A673 (cell line): ENCODE data around the gene YTHDF1. TPM values are rescaled to one million over a fixed set of nuclear protein-coding genes. Genes with fewer than 3 reads are reported as not detected.
"Not testable (repeated sequence)": the region's sequence is repeated elsewhere in the genome, so short reads cannot be mapped to it uniquely, and the experiment has no call there.

Source experiments
- BruUV-seq: library from RNA; stranded (reverse); fragments of 400-500 nt; replicated peaks from 2 replicates; lab custom pipeline; 2021; lab: Mats Ljungman, UMichigan
- CTCF ChIA-PET: fragments of 300-600 bp; sonication (Branson Sonifier 250); formaldehyde crosslinking; loops from one replicate; lab custom pipeline; 2022; ENCODE audit warnings: antibody characterized with exemption; lab: Charles Lee
- POLR2A ChIA-PET: fragments of 300-600 bp; sonication (Branson Sonifier 250); formaldehyde crosslinking; loops from one replicate; lab custom pipeline; 2022; ENCODE audit warnings: antibody characterized with exemption; ENCODE audit not compliant: low non-redundant PET; lab: Charles Lee
- DNase-seq: peaks from one replicate; pipeline ENCODE4 v3.0.0-alpha.2; 2015; ENCODE audit warnings: low spot score
- H3K27ac ChIP-seq: fragments of 200-600 bp; sonication (generic); 2 replicates; pipeline ENCODE4 v1.5.1; 2016; ENCODE audit warnings: mixed run types, low read depth, mild to moderate bottlenecking, mixed read lengths, antibody characterized with exemption, low read length; ENCODE audit not compliant: poor library complexity, severe bottlenecking
- H3K27me3 ChIP-seq: fragments of 200-600 bp; sonication (generic); replicated peaks from 2 replicates; pipeline ENCODE4 v1.6.1; 2017; ENCODE audit warnings: mixed run types, low read depth, mild to moderate bottlenecking, mixed read lengths, antibody characterized with exemption, low read length; ENCODE audit not compliant: insufficient read depth, poor library complexity
- H3K36me3 ChIP-seq: fragments of 200-600 bp; sonication (generic); 2 replicates; pipeline ENCODE4 v1.6.1; 2016; ENCODE audit warnings: mixed run types, mild to moderate bottlenecking, mixed read lengths, antibody characterized with exemption, low read length; ENCODE audit not compliant: insufficient read depth, poor library complexity, severe bottlenecking
- H3K4me1 ChIP-seq: fragments of 200-600 bp; sonication (generic); 2 replicates; pipeline ENCODE4 v1.6.1; 2017; ENCODE audit warnings: mixed run types, mild to moderate bottlenecking, mixed read lengths, antibody characterized with exemption, low read length; ENCODE audit not compliant: insufficient read depth, poor library complexity, severe bottlenecking
- H3K4me3 ChIP-seq: fragments of 200-600 bp; sonication (generic); 2 replicates; pipeline ENCODE4 v1.5.1; 2016; ENCODE audit warnings: low read depth, mixed run types, mild to moderate bottlenecking, mixed read lengths, low read length; ENCODE audit not compliant: poor library complexity, severe bottlenecking
- H3K9me3 ChIP-seq: fragments of 200-600 bp; sonication (generic); 2 replicates; pipeline ENCODE4 v1.6.1; 2016; ENCODE audit warnings: mixed run types, low read depth, mild to moderate bottlenecking, mixed read lengths, antibody characterized with exemption, low read length; ENCODE audit not compliant: poor library complexity, severe bottlenecking
- EZH2 ChIP-seq: fragments of 200-600 bp; sonication (generic); IDR thresholded peaks from 2 replicates; pipeline ENCODE4 v1.6.1; 2017; ENCODE audit warnings: borderline replicate concordance, low read depth, mild to moderate bottlenecking, mixed read lengths, antibody characterized with exemption, low read length; ENCODE audit not compliant: poor library complexity, severe bottlenecking
- intact Hi-C: fragments of 100-400 bp; cut with micrococcal nuclease; formaldehyde crosslinking; loops from one replicate; pipeline ENCODE4 v1.10.0; 2022; ENCODE audit not compliant: unreplicated experiment
- total RNA-seq: library from RNA; stranded (reverse); gene quantifications from 2 replicates; pipeline ENCODE4 v1.2.3, GENCODE V29; 2021
- TF ChIP-seq, protein P1 (sequence below): fragments of 300-800, 200-600 bp; sonication (generic); conservative IDR thresholded peaks from 2 replicates; pipeline ENCODE4 v1.5.1; 2017; ENCODE audit warnings: low read depth, mild to moderate bottlenecking, antibody characterized with exemption, low read length, moderate library complexity, mixed read lengths

The YTHDF1 gene
- total RNA-seq, 1 experiment from 2014 or later = 52.4 TPM

DNA sequence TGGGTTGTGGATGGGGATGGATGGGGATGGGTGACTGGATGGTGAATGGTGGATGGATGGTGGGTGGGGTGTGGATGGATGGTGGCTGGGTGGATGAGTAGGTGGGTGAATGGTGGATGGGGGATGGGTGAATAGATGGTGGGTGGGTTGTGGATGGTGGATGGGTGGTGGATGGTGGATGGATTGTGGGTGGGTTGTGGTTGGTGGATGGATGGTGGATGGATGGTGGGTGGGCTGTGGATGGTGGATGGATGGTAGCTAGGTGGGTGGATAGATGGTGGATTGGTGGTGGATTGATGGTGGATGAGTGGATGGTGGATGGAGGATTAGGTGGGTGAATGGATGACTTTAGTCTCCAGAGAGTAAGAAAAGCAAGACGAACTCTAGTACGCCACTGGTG, 57.6 kb downstream of the YTHDF1 start:
- CTCF ChIA-PET = no interaction called here
- peaks cover 41% of the 10 kb centered on the region for H3K27me3 ChIP-seq
- POLR2A ChIA-PET = no interaction called here

DNA sequence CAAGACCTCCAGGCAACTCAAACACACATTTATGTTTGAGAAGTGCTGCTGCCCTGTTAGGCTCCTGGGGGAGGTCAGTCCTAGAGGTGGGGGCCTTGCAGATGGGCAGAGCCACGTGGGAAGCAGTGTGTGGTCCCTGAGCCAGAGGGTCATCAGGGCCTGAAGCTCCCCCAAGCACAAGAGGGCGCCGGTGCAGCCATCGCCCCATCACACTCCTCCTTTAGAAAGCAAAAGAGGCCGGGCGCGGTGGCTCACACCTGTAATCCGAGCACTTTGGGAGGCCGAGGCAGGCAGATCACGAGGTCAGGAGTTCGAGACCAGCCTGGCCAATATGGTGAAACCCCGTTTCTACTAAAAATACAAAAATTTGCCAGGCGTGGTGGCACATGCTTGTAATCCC, 58.5 kb downstream of the YTHDF1 start:
- DNase-seq, H3K36me3 ChIP-seq, BruUV-seq, POLR2A ChIA-PET, CTCF ChIA-PET, H3K9me3 ChIP-seq, H3K4me1 ChIP-seq, H3K27ac ChIP-seq, intact Hi-C loops, H3K4me3 ChIP-seq: not testable (repeated sequence)
- peaks cover 43% of the 10 kb centered on the region for H3K27me3 ChIP-seq

More for the DNA sequence above, 57.6 kb downstream of the YTHDF1 start:
- no peak overlapping the region for H3K27ac ChIP-seq
- no TSS peak for BruUV-seq
- intact Hi-C loops = no loop called here
- no peak overlapping the region for H3K4me3 ChIP-seq
- H3K36me3 ChIP-seq = no peaks in the 10 kb centered on the region
- TF ChIP-seq, protein P1, sequence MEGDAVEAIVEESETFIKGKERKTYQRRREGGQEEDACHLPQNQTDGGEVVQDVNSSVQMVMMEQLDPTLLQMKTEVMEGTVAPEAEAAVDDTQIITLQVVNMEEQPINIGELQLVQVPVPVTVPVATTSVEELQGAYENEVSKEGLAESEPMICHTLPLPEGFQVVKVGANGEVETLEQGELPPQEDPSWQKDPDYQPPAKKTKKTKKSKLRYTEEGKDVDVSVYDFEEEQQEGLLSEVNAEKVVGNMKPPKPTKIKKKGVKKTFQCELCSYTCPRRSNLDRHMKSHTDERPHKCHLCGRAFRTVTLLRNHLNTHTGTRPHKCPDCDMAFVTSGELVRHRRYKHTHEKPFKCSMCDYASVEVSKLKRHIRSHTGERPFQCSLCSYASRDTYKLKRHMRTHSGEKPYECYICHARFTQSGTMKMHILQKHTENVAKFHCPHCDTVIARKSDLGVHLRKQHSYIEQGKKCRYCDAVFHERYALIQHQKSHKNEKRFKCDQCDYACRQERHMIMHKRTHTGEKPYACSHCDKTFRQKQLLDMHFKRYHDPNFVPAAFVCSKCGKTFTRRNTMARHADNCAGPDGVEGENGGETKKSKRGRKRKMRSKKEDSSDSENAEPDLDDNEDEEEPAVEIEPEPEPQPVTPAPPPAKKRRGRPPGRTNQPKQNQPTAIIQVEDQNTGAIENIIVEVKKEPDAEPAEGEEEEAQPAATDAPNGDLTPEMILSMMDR = no peak
- TF ChIP-seq EZH2 = no peak
- no peak for DNase-seq
- no peaks in the 10 kb centered on the region for H3K4me1 ChIP-seq
- no peaks in the 10 kb centered on the region for H3K9me3 ChIP-seq

DNA sequence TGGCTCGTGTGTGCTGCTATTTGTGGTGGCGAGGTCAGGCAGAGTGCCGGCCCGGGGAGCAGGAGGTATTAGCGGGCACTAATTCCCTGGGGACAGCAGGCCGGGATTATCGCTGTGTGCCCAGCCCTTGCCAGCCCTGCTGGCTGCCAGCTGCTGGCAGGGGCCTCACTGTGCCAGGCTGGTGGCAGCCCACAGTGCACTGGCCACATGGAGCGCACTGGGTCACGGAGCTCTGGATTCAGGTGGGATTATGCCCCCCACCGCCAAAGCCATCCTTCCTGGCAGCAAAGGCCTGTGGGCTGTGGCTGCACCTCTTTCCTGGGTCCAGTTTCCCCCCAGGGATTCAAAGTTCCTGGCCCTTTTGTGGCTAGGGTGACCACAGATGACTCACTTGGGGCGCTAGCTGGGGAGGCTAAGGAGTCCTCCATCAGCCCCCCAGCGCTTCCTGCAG, 59.7 kb downstream of the YTHDF1 start:
- Histone ChIP-seq H3K9me3 (no peaks in the 10 kb centered on the region), H3K27ac (no peak overlapping the region), H3K4me3 (no peak overlapping the region), H3K4me1 (no peaks in the 10 kb centered on the region), H3K36me3 (no peaks in the 10 kb centered on the region), H3K27me3 (peaks cover 52% of the 10 kb centered on the region)
- no peak for DNase-seq
- TF ChIP-seq EZH2 = no peak
- TF ChIP-seq, protein P1 = no peak
- ChIA-PET CTCF (no interaction called here), POLR2A (no interaction called here)
- intact Hi-C loops = no loop called here
- BruUV-seq = no TSS peak
